GM21390 (cell line): ENCODE results near the gene LIF.
"Not testable (repeated sequence)": the region's sequence is repeated elsewhere in the genome, so short reads cannot be mapped to it uniquely, and the experiment has no call there.

Experiments used
- ATAC-seq: cut with Tn5 transposase; IDR thresholded peaks from one replicate; pipeline ENCODE4 v1.9.1; 2021; ENCODE audit not compliant: unreplicated experiment

Gene LIF

DNA sequence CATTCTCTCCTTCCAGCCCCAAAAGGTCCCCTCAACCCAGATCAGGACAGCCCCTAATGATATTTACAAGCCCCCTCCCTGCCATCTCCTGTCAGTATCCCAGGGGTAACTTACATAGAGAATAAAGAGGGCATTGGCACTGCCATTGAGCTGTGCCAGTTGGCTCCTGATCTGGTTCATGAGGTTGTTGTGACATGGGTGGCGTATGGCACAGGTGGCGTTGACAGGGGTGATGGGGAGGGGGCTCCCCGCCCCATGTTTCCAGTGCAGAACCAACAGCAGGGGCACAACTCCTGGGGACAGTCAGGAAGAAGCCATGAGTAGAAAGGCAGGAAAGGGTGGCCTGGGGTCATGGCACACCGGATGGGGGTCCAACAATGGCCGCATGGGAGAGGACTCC, 1.9 kb downstream of the LIF start:
- ATAC-seq: no peak

DNA sequence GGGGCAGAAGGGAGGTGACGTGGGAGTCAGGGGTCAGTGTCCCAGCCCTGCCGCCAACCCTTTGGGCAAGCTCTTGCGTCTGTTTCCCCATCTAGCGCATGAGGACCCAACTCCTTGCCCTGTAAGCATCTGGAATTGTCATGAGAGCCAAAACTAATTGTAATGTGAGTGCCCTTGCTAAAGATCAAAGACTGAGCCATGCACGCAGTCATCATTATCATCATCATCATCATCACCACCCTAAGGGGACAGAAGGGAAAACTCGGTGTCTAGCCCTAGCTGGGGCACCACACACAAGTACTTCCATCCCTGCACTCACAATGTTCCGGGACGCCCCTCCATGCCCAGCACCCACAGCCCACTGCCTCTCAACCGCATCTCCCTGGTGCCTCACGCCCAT, 2.5 kb downstream of the LIF start:
- ATAC-seq: no peak

DNA sequence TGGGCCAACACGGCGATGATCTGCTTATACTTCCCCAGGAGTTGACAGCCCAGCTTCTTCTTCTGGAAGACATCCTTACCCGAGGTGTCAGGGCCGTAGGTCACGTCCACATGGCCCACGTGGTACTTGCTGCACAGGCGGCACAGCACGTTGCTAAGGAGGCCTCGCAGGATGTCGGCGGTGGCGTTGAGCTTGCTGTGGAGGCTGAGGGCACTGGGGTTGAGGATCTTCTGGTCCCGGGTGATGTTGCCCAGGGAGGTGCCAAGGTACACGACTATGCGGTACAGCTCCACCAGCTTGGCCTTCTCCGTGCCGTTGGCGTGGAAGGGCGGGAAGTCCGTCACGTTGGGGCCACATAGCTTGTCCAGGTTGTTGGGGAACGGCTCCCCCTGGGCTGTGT, 2.9 kb downstream of the LIF start:
- no peak for ATAC-seq

- ATAC-seq: no peak
Observed at GRCh38 chr22:30241576-30242371, 4.8 kb downstream of the LIF start.

DNA sequence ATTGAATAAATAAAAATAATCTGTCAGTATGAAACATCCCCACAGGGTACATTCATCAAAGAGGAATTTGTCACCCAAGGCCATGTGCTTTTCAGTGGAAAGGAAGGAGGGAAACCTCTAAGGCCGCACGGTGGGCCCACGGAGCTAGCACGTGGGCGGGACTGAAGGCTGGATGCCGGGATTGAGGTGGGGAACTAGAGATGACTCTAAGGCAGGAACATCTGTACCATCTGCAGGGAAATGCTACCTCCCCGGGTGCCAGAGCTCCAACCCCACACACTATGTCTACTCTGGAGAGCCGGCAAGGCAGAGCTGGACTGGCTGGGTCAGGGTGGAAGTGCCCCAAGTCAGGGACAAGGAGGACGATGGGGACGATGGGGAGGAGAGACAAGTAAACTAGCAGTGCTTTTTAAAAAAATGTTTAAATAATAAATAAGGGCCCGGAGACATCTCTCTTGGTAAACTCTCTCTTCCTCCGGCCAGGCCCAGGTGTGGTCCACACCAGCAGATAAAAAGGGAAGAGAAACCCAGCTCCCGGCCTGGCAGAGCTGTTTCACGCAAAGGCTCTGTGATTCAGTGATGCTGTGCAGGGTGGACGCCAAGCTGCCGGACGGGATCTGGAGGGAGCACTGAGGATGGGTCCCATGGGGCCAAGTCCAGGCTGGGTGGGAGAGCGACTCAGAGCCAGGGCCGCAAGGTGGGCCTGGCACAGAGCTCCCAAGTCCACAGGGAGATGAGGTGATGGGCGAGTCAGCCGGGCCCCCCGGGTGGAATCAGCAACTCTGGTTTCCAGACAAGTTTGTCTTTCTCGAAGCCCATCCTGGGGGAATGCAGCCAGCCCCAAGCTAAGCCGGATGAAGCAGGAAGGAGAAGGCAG, 5.8 kb downstream of the LIF start:
- ATAC-seq: no peak

DNA sequence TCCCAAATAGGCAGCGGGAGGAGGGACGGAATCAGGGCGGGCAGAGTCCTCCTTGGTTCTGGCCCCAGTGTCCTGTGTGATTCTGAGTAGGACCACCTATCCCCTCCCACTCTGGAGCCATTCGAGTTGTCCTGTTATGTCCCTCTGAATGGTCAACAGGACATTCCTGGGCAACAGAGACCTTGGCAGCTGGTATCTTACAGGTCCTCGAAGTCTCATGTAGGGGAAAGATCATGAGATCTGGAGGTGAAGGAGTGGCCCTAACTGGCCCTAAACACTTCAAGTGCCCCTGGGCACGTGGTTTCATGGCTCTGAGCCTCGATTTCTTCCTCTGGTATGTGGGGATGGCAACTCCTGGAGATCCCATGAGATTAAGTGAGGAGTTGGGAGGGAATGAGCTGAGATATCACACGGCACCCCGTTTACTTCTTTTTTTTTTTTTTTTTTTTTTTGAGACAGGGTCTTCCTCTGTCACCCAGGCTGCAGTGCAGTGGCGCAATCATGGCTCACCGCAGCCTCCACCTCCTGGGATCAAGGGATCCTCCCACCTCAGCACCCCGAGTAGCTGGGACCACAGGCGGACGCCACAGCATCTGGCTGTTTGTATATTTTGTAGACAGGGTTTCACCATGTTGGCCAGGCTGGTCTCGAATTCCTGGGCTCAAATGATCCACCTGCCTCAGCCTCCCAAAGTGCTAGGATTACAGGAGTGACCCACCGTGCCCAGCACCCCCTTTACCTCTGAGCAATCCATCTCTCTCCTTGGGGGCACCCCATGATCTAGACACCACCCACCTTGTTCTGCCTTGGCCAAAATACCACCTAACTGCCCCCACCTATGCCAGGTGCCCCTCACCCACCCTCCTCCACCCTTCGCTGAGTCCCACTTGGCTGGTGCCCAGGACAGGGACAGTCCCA, 6.8 kb downstream of the LIF start:
- ATAC-seq: no peak

DNA sequence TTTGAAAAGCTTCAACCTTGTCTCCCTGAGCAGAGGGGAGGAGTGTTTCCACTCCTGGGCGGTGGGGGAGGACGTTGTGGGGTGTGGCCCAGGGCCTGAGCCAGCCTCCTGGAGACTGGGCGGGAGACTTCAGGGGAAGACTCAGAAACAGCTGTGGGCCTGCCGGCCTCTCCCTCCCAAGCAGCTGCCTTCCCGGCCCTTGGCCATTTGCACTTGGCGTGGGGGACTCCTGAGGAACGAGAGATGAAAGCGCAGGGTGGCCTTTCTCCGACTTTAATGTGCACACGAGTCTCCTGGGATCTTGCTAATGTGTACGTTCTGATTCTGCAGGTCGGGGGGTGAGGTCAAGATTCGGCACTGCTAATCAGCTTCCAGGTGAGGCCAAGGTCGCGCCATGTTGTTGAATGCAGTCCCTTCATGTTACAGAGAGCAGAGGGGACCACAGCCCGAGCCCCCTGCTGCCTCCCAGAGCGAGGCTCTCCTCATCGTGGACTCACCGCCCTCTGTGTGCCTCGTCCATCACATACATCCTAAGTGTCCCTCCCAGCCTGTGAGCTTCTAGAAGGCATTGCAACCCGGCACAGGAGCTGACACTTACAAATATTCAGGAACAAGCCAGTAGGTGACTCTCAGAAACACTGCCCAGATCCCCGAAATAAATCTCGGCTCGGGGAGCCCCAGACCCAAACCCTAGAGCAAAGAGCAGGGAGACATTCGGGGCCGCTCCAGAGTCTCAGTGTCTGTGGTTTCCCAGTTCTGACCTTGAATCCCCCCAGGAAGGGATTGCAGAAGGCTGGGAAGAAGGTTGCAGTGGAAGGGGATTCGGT, 7.7 kb downstream of the LIF start:
- ATAC-seq: no peak

DNA sequence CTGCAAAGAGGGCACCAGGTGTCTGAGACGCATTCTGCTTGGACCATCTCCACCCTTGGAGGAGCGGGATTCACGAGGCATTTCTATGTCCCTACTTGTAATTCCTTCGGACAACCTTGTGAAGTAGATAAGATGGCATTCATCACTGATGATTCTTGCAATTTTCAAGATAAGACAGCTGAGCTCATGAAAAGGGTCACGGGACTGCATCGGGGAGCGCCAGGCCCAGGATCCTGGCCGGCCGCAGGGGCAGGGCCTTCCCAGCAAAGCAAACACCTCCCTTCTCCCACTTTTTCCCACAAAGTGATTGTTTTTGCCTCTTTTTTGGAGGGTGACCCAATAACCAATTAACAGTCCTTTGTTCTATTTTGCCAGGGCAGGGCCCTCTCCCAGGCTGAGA, 8.4 kb downstream of the LIF start:
- ATAC-seq: no peak

DNA sequence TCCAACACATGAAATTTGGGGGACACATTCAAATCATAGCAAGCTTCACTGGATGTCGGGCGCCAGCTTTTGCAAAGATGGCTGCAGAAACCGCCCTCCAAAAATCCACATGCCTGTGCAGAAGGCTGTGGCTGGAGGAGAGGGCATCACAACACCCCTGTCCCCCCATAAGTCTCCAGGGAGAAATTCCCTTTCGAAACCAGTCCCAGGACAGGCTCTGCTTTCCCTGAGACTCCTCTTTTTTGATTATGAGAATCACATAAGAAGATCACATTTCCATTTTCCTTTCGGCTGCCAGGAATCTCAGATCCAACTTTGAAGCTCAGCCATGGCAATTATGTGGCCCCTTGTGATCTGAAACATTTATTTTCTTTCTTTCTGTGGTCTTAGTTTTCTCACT, 9.7 kb downstream of the LIF start:
- ATAC-seq: no peak

- no peak for ATAC-seq
Observed at GRCh38 chr22:30235687-30236170, 10.8 kb downstream of the LIF start.

DNA sequence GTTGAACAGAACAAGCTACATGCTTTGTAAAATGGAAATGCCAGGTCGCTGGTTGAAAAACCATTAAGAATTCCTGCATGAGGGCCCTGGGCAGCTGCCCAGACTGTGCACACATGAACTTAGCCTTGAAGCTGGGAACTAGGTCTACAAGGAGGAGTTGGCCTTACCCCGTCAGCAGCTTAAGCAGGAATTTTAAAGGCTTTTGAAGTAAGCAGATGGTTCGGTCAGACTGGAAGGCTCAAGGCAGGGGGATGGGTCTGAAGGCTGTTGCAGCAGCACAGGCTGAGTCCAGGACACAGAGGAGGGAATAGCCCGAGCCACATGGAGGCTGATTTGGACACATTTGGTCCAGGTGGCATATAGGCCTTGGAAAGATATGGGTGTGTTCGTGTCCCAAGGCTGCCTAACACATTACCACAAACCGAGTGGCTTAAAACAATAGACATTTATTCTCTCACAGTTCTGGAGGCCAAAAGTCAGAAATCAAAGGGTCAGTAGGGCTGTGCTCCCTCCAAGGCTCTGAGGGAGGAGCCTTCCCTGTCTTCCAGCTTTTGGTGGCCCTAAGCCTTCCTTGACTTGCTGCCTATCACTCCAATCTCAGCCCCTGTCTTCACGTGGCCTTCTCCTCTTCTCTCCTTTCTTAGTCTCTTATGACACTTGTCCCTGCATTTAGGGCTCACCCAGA, 11.6 kb downstream of the LIF start:
- ATAC-seq: no peak

GRCh38 chr22:30234325-30234724, 12.2 kb downstream of the LIF start:
- not testable (repeated sequence) for ATAC-seq

GRCh38 chr22:30233582-30233981, 13.0 kb downstream of the LIF start:
- no peak for ATAC-seq

- ATAC-seq: no peak
Observed at GRCh38 chr22:30232716-30233218, 13.8 kb downstream of the LIF start.

DNA sequence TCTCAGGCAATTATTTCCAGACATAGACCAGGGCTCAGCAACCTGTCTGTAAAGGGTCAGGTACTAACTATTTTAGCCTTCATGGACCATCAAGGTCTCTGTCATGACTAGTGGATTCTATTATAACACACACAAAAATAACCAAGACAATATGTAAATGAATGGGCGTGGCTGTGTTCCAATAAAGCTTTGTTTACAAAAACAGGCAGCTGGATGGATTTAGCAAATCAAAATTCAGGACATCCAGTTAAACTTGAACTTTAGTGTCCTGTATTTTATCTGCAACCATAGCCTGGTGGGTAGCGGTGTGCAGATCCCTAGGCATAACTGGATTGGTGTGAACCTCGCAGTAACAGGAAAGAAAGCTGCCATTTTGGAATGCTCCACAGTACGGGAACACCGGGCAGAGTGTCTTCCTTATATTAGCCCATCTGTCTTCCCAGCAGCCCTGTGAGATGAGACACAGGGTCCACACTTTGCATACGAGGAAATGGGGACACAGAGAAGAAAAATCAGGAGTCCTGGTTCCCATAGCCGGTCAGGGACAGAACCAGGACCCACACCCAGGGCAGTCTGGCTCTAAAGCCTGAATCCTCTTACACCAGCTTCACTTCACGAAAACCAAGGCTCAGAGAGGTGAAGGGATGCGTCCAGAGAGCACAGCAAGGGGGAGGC, 15.6 kb downstream of the LIF start:
- no peak for ATAC-seq

GRCh38 chr22:30230330-30230729, 16.2 kb downstream of the LIF start:
- ATAC-seq: no peak

- no peak for ATAC-seq
Observed at GRCh38 chr22:30228509-30229359, 17.8 kb downstream of the LIF start.
